VCaP (cell line): Measurements from ENCODE around the gene RPS4Y2.

Experiments
- H3K27ac ChIP-seq: fragments of 450-650 bp; 2 replicates; pipeline ENCODE4 v1.5.1; 2017
- CTCF ChIP-seq: fragments of 450-650 bp; conservative IDR thresholded peaks from 2 replicates; pipeline ENCODE4 v1.5.1; 2017; ENCODE audit warnings: mild to moderate bottlenecking, moderate library complexity

The RPS4Y2 gene

DNA sequence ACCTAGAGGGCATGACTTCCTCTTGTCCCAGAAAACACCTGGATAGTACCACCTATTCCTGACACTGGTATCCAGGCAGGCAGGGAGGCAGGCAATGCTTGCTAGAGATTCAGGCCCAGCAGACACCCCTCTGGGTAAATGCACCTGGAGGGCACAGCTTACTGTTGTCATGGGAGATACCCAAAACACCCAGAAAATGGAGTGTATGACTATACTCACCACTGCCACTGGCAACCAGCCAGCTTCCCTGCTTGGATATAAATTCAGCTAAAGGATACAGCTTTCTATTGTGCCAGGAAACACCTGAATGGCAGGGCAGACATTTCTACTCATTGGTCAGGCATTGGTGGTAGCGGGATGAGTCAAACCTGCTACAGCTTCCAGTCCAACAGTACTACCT is 58.9 kb downstream of the RPS4Y2 start:
- TF ChIP-seq CTCF = no peak
- H3K27ac ChIP-seq = no peak overlapping the region

GRCh38 chrY:20817067-20817466 is 61.2 kb downstream of the RPS4Y2 start:
- no peak overlapping the region for H3K27ac ChIP-seq
- TF ChIP-seq CTCF = no peak
